22Rv1 (cell line): ENCODE measurements around the gene PACRGL.

ENCODE experiments used
- H3K27ac ChIP-seq: fragments of 450-650 bp; 2 replicates; pipeline ENCODE4 v1.5.1; 2017
- ZFX ChIP-seq: fragments of 450-650 bp; IDR thresholded peaks from 2 replicates; pipeline ENCODE4 v1.6.1; 2017; ENCODE audit warnings: antibody characterized with exemption, borderline replicate concordance
- TF ChIP-seq, protein P1 (sequence below): fragments of 450-650 bp; IDR thresholded peaks from 2 replicates; pipeline ENCODE4 v1.5.1; 2017; ENCODE audit warnings: mild to moderate bottlenecking

Gene PACRGL

DNA sequence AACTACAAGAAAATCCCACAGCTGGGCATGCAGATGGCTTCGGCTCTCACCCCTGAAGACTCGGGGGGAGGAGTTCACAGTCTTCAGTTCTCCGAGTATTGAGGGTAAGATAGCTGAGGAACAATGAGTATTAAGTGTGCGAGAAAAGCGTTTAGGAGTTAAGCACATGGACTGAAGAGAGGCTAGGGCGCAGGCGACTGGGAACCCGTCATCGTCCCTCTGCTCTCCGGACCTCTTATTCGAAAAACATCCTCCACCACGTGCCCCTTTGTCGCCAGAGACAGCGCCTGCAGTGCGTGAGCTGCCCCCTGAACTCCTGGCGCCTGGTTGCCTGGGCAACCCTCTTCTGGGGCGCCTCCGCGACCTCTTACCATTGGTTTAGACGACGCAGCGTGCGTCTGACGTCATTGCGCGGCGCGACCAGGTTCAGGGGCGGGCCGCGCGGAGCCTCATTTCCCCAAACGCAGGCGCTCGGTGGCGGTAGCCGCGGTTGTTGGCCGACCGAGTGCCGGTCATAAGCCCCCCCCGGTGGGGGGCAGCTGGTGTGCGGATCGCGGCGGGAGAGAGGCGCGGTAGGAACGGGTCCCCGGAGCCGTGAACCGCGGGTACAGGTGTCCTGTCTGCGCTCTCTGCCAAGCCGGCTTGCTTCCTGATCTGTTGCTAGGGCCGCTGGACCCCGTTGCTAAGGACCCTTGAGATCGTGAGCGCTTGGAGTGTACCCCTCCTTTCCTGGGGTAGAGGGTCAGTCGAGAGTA is at the start of gene PACRGL:
Gene PACRGL (plus strand): TSS at position 452 of the 755 bp plus-strand sequence. CDS start 4,024 bp downstream, outside the sequence.
- peak within 1 kb of the TSS; percentile 44 for H3K27ac ChIP-seq
- TF ChIP-seq ZFX = no peak
- TF ChIP-seq, protein P1, sequence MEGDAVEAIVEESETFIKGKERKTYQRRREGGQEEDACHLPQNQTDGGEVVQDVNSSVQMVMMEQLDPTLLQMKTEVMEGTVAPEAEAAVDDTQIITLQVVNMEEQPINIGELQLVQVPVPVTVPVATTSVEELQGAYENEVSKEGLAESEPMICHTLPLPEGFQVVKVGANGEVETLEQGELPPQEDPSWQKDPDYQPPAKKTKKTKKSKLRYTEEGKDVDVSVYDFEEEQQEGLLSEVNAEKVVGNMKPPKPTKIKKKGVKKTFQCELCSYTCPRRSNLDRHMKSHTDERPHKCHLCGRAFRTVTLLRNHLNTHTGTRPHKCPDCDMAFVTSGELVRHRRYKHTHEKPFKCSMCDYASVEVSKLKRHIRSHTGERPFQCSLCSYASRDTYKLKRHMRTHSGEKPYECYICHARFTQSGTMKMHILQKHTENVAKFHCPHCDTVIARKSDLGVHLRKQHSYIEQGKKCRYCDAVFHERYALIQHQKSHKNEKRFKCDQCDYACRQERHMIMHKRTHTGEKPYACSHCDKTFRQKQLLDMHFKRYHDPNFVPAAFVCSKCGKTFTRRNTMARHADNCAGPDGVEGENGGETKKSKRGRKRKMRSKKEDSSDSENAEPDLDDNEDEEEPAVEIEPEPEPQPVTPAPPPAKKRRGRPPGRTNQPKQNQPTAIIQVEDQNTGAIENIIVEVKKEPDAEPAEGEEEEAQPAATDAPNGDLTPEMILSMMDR = no peak

DNA sequence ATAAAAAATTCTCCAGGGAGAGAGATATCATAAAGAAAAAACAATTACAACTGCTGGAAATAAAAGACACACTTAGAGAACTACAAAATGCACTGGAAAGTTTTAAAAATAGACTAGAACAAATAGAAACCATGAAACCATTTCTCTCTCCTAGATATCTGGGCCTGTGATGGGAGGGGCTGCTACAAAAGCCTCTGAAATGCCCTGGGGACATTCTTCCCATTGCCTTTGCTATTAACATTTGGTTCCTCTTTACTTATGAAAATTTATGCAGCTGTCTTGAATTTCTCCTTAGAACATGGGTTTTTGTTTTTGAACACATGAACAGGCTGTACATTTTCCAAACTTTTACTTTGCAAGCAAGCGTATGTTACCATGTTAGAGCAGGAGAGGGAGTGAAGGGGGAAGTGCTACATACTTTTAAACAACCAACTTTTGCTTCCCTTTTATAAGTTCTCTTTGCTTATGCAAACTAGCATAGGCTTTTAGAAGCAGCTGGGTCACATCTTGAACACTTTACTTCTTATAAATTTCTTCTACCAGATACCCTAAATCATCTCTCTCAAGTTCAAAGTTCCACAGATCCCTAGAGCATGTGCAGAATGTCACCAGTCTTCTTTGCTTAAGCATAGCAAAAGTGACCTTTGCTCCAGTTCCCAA is 47.9 kb upstream of the PACRGL start:
- TF ChIP-seq, protein P1 = no peak
- TF ChIP-seq ZFX = no peak
- no peak overlapping the region for H3K27ac ChIP-seq

DNA sequence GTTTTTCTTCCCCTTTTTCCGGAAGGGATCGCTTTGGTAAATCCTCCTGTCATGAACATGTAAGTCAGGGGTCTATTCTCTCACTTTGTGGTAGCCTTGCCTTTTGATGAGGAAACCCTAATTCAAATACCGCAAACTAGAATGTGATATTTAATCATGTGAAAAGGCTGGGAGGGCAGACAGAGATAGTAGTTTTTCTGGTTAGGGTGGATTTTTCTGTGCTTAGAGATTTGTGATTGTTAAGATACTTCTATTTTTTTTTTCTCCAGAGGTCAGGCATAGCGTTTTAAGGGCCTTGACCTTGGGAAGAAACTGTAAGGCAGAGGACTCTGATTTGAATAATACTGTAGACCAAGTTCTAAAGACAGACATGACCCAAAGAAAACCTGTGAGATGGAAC is 41.8 kb upstream of the PACRGL start:
- H3K27ac ChIP-seq = no peak overlapping the region
- TF ChIP-seq ZFX = no peak
- TF ChIP-seq, protein P1 = no peak

DNA sequence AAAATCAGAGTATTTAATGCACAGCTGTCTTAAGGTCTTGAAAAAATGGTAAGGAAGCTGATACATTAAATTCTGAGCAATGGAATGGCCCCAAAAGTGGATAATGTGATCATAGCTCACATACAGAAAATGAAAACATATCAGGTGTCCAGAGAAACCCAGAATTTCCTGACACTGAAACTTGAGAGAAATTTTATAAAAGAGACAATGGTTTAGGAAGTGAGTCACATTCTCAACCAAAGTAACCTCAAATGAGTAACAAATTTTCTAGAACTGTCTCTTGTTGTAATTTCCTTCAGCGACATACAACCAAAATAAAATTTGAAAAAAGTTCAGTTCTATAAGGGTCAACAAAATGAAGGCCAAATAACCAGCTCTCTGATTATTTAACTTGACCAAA is 37.4 kb upstream of the PACRGL start:
- H3K27ac ChIP-seq = no peak overlapping the region
- TF ChIP-seq, protein P1 = no peak
- TF ChIP-seq ZFX = no peak

DNA sequence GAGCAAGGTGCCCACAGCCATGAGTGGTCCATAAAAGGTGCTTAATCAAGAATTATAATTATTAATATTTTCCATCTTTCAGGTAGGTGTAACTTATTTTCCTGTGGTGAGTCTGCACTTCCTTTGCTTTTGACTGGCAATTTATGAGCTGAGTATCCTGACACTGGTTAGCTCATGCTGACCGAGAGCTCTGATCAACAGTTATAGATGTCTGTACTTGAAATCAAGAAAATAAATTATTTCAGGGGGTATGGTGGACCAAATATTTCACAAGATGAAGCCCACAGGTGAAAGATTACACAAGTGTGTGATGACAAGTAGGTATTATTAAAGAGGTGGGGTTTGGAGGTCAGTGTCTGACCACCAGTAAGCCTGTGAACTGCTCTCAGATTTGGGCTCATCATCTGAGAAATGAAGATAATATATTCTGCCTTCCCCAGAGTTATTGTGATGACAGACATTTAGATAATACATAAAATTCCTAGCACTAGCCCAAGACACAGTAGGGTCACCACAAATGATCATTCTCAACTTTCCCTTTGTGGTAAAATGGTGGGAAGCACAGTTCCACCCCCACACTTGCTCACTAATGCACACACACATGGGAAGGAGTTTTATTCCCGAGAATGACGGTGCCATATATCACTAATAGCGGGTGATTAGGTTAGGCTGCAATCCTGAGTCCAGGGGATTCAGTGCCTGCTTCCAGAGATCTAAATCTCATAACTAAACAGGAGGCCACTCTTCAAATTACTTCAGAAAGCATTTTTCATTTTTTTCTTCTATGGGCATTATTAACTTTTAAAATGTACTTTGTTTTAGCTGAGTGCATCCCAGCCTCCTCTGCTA is 34.0 kb upstream of the PACRGL start:
- H3K27ac ChIP-seq = no peak overlapping the region
- TF ChIP-seq ZFX = no peak
- TF ChIP-seq, protein P1 = no peak

DNA sequence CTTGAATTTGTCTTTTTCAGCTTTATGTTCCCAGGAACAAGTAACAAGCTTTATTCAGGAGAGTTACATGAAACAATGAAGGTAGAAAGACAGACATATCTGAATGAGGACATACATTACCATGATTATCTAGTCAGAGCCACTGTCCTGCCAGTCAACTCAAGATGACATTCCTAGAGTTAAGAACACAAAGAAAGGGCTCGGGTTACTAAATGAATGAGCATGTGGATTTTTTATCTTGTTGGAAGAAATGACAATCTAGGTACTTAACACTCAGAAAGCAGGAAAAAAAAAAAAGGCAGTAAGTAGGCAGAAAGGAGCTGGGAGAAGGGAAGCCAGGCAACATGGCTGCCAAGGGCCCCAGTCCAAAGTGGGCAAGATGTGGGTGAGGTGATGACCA is 28.0 kb upstream of the PACRGL start:
- H3K27ac ChIP-seq = no peak overlapping the region
- TF ChIP-seq, protein P1 = no peak
- no peak for TF ChIP-seq ZFX
